ENCODE results near the gene MIF4GD. TPM values are rescaled to one million over a fixed set of nuclear protein-coding genes. Genes with fewer than 3 reads are reported as not detected.
A peak's percentile ranks its signal among the peaks of the same experiment; 100 is the strongest.

Gene MIF4GD
- total RNA-seq, 1 donor from 2014 or later: 2.9 TPM

- DNase-seq (ENCODE audit: low spot score): no peak
Observed at GRCh38 chr17:75237100-75238014, 33.7 kb downstream of the MIF4GD start.

- no peak for DNase-seq (ENCODE audit: low spot score)
Observed at GRCh38 chr17:75232786-75233185, 38.2 kb downstream of the MIF4GD start.

GRCh38 chr17:75231741-75232464 is 39.1 kb downstream of the MIF4GD start:
- no peak for DNase-seq (ENCODE audit: low spot score)

GRCh38 chr17:75231071-75231470 is 40.0 kb downstream of the MIF4GD start:
- no peak for DNase-seq (ENCODE audit: low spot score)

GRCh38 chr17:75228847-75229246 is 42.2 kb downstream of the MIF4GD start:
- DNase-seq (ENCODE audit: low spot score): no peak

GRCh38 chr17:75228305-75228704 is 42.7 kb downstream of the MIF4GD start:
- peak; percentile 48 for DNase-seq (ENCODE audit: low spot score)

- no peak for DNase-seq (ENCODE audit: low spot score)
Observed at GRCh38 chr17:75227729-75228128, 43.3 kb downstream of the MIF4GD start.

GRCh38 chr17:75225016-75225415 is 46.0 kb downstream of the MIF4GD start:
- DNase-seq (ENCODE audit: low spot score): no peak

GRCh38 chr17:75219815-75220214 is 51.2 kb downstream of the MIF4GD start:
- no peak for DNase-seq (ENCODE audit: low spot score)

GRCh38 chr17:75218131-75218530 is 52.9 kb downstream of the MIF4GD start:
- no peak for DNase-seq (ENCODE audit: low spot score)

Other genes with a start within 250 kb of the MIF4GD start
- 231 TPM for gene ATP5PD, start 224.3 kb downstream of the MIF4GD start, total RNA-seq (ENCODE audit: insufficient read depth, low replicate concordance)
- 21.2 TPM for gene KCTD2, start 224.0 kb downstream of the MIF4GD start, total RNA-seq (ENCODE audit: insufficient read depth, low replicate concordance)
- gene SLC16A5, start 183.3 kb downstream of the MIF4GD start, total RNA-seq (ENCODE audit: insufficient read depth, low replicate concordance): 20.7 TPM
- gene ARMC7, start 161.3 kb downstream of the MIF4GD start, total RNA-seq (ENCODE audit: insufficient read depth, low replicate concordance): 2.6 TPM
- gene NT5C, start 139.5 kb downstream of the MIF4GD start, total RNA-seq (ENCODE audit: insufficient read depth, low replicate concordance): 47.7 TPM
- gene JPT1, start 116.7 kb downstream of the MIF4GD start, total RNA-seq (ENCODE audit: insufficient read depth, low replicate concordance): 16.6 TPM
- gene SUMO2, start 88.3 kb downstream of the MIF4GD start, total RNA-seq (ENCODE audit: insufficient read depth, low replicate concordance): 67.2 TPM
- 33.5 TPM for gene NUP85, start 65.6 kb downstream of the MIF4GD start, total RNA-seq (ENCODE audit: insufficient read depth, low replicate concordance)
- gene GGA3, start 9.6 kb downstream of the MIF4GD start, total RNA-seq (ENCODE audit: insufficient read depth, low replicate concordance): 33.7 TPM
- 14.9 TPM for gene MRPS7, start 9.4 kb downstream of the MIF4GD start, total RNA-seq (ENCODE audit: insufficient read depth, low replicate concordance)
- gene SLC25A19, start 18.2 kb upstream of the MIF4GD start, total RNA-seq (ENCODE audit: insufficient read depth, low replicate concordance): 43.1 TPM
- 58.5 TPM for gene GRB2, start 134.4 kb upstream of the MIF4GD start, total RNA-seq (ENCODE audit: insufficient read depth, low replicate concordance)
- gene TMEM94, start 185.4 kb upstream of the MIF4GD start, total RNA-seq (ENCODE audit: insufficient read depth, low replicate concordance): 27.9 TPM
- gene CASKIN2, start 244.3 kb upstream of the MIF4GD start, total RNA-seq (ENCODE audit: insufficient read depth, low replicate concordance): 12.3 TPM
- 12.3 TPM for gene TSEN54, start 245.3 kb upstream of the MIF4GD start, total RNA-seq (ENCODE audit: insufficient read depth, low replicate concordance)

Measured in umbilical cord (tissue), 2 donors.